ENCODE data around the gene LGALS7B.
"Not testable (repeated sequence)": the region's sequence is repeated elsewhere in the genome, so short reads cannot be mapped to it uniquely, and the experiment has no call there.

LGALS7B gene

GRCh38 chr19:38766276-38767047, 22.5 kb upstream of the LGALS7B start:
- no peak overlapping the region for H3K4me3 ChIP-seq (ENCODE audit: low read length)
- no peak for DNase-seq (ENCODE audit: low read depth, low spot score)

GRCh38 chr19:38769635-38770211, 19.3 kb upstream of the LGALS7B start:
- DNase-seq (ENCODE audit: low read depth, low spot score): peak; percentile 11
- H3K4me3 ChIP-seq (ENCODE audit: low read length): no peak overlapping the region

GRCh38 chr19:38770228-38770948, 18.6 kb upstream of the LGALS7B start:
- not testable (repeated sequence) for H3K4me3 ChIP-seq (ENCODE audit: low read length); DNase-seq (ENCODE audit: low read depth, low spot score)

GRCh38 chr19:38770949-38771275, 18.1 kb upstream of the LGALS7B start:
- not testable (repeated sequence) for DNase-seq (ENCODE audit: low read depth, low spot score); H3K4me3 ChIP-seq (ENCODE audit: low read length)

- not testable (repeated sequence) for H3K4me3 ChIP-seq (ENCODE audit: low read length); DNase-seq (ENCODE audit: low read depth, low spot score)
Measured at GRCh38 chr19:38771569-38771968, 17.4 kb upstream of the LGALS7B start.

- no peak for DNase-seq (ENCODE audit: low read depth, low spot score)
- no peak within 1 kb of the TSS for H3K4me3 ChIP-seq (ENCODE audit: low read length)
Measured at GRCh38 chr19:38773469-38774177, 15.4 kb upstream of the LGALS7B start, which contains the start of gene LGALS7. Gene LGALS7, minus strand, starts transcription at chr19:38773517. Its CDS starts 25 bp downstream, at chr19:38773492.

- H3K4me3 ChIP-seq (ENCODE audit: low read length): no peak overlapping the region
- no peak for DNase-seq (ENCODE audit: low read depth, low spot score)
Measured at GRCh38 chr19:38774181-38774950, 14.6 kb upstream of the LGALS7B start.

GRCh38 chr19:38778733-38779132, 10.3 kb upstream of the LGALS7B start:
- H3K4me3 ChIP-seq (ENCODE audit: low read length): no peak overlapping the region
- no peak for DNase-seq (ENCODE audit: low read depth, low spot score)

- no peak for DNase-seq (ENCODE audit: low read depth, low spot score)
- H3K4me3 ChIP-seq (ENCODE audit: low read length): no peak overlapping the region
Measured at GRCh38 chr19:38780443-38780842, 8.6 kb upstream of the LGALS7B start.

GRCh38 chr19:38781058-38781457, 7.9 kb upstream of the LGALS7B start:
- H3K4me3 ChIP-seq (ENCODE audit: low read length): no peak overlapping the region
- DNase-seq (ENCODE audit: low read depth, low spot score): no peak

- not testable (repeated sequence) for H3K4me3 ChIP-seq (ENCODE audit: low read length); DNase-seq (ENCODE audit: low read depth, low spot score)
Measured at GRCh38 chr19:38782212-38782611, 6.8 kb upstream of the LGALS7B start.

GRCh38 chr19:38784224-38784623, 4.8 kb upstream of the LGALS7B start:
- H3K4me3 ChIP-seq (ENCODE audit: low read length): no peak overlapping the region
- no peak for DNase-seq (ENCODE audit: low read depth, low spot score)

- no peak overlapping the region for H3K4me3 ChIP-seq (ENCODE audit: low read length)
- no peak for DNase-seq (ENCODE audit: low read depth, low spot score)
Measured at GRCh38 chr19:38785187-38785699, 3.8 kb upstream of the LGALS7B start.

GRCh38 chr19:38786061-38786460, 2.9 kb upstream of the LGALS7B start:
- not testable (repeated sequence) for H3K4me3 ChIP-seq (ENCODE audit: low read length); DNase-seq (ENCODE audit: low read depth, low spot score)

GRCh38 chr19:38786572-38787265, 2.3 kb upstream of the LGALS7B start:
- no peak overlapping the region for H3K4me3 ChIP-seq (ENCODE audit: low read length)
- DNase-seq (ENCODE audit: low read depth, low spot score): no peak

- DNase-seq (ENCODE audit: low read depth, low spot score): not testable (repeated sequence)
- peak overlapping the region; percentile 32 for H3K4me3 ChIP-seq (ENCODE audit: low read length)
Measured at GRCh38 chr19:38790507-38791403, 1.8 kb downstream of the LGALS7B start.

GRCh38 chr19:38791451-38792064, 2.6 kb downstream of the LGALS7B start:
- peak overlapping the region; percentile 32 for H3K4me3 ChIP-seq (ENCODE audit: low read length)
- not testable (repeated sequence) for DNase-seq (ENCODE audit: low read depth, low spot score)
